Left kidney (tissue), 2 donors: ENCODE data around the gene INS. TPM values are rescaled to one million over a fixed set of nuclear protein-coding genes. Genes with fewer than 3 reads are reported as not detected.
A peak's percentile ranks its signal among the peaks of the same experiment; 100 is the strongest.

Experiments used
- DNase-seq: peaks from one replicate; pipeline ENCODE4 v3.0.0-alpha.2; 2013
- polyA plus RNA-seq: library from polyadenylated mRNA; unstranded; fragments of 120-200 nt; gene quantifications from one replicate; pipeline ENCODE4 v1.2.1, GENCODE V29; 2013; ENCODE audit not compliant: insufficient read length

INS gene
- polyA plus RNA-seq, 1 donor: not detected

- DNase-seq: no peak
Measured at GRCh38 chr11:2164861-2165555, 4.0 kb upstream of the INS start.

GRCh38 chr11:2164081-2164480 lies 3.1 kb upstream of the INS start:
- DNase-seq: no peak

GRCh38 chr11:2163428-2163978 lies 2.5 kb upstream of the INS start:
- no peak for DNase-seq

- DNase-seq: no peak
Measured at GRCh38 chr11:2159536-2160413, 1.2 kb downstream of the INS start.

- DNase-seq: no peak
Measured at GRCh38 chr11:2158966-2159365, 2.0 kb downstream of the INS start.

GRCh38 chr11:2158296-2158737 lies 2.7 kb downstream of the INS start:
- DNase-seq: no peak

- no peak for DNase-seq
Measured at GRCh38 chr11:2157294-2158040, 3.5 kb downstream of the INS start.

GRCh38 chr11:2156416-2157182 lies 4.4 kb downstream of the INS start:
- no peak for DNase-seq

GRCh38 chr11:2155511-2155910 lies 5.5 kb downstream of the INS start:
- no peak for DNase-seq

- no peak for DNase-seq
Measured at GRCh38 chr11:2154889-2155288, 6.1 kb downstream of the INS start.

- no peak for DNase-seq
Measured at GRCh38 chr11:2154195-2154585, 6.8 kb downstream of the INS start.

- DNase-seq: no peak
Measured at GRCh38 chr11:2153581-2154194, 7.3 kb downstream of the INS start.

- peak; percentile 81 for DNase-seq
Measured at GRCh38 chr11:2151500-2152257, 9.3 kb downstream of the INS start.

- DNase-seq: peak; percentile 83
Measured at GRCh38 chr11:2149864-2150847, 10.9 kb downstream of the INS start.

- no peak for DNase-seq
Measured at GRCh38 chr11:2149460-2149859, 11.5 kb downstream of the INS start.

GRCh38 chr11:2148595-2148994 lies 12.4 kb downstream of the INS start:
- DNase-seq: no peak

GRCh38 chr11:2147391-2147790 lies 13.6 kb downstream of the INS start:
- DNase-seq: no peak

GRCh38 chr11:2146051-2146450 lies 15.0 kb downstream of the INS start:
- DNase-seq: no peak
